ENCODE data around the gene NR0B2. TPM values are rescaled to one million over a fixed set of nuclear protein-coding genes. Genes with fewer than 3 reads are reported as not detected.

NR0B2 gene
- total and polyA plus RNA-seq, 3 donors from 2014 or later, result 0.93 to 2.0 (median 1.2) TPM

- Histone ChIP-seq H3K27ac (no peak within 1 kb of the TSS), H3K4me1 (peaks cover 5% of the 10 kb centered on the region), H3K4me3 (no peak within 1 kb of the TSS), H3K36me3 (ENCODE audit: low read depth, missing control alignments) (no peaks in the 10 kb centered on the region), H3K9me3 (no peaks in the 10 kb centered on the region), H3K27me3 (no peaks in the 10 kb centered on the region)
- intact Hi-C loops (cut with DNase I; ENCODE audit: low total_unique reads), result no loop called here
- WGBS, 2 donors, result 81 to 87% methylated on average over 29 to 31 of the region's 37 CpGs
- TF ChIP-seq POLR2A (IDR thresholded peaks at IDR 0.05) (no peak), CTCF (IDR thresholded peaks at IDR 0.05) (no peak)
- DNase-seq, result no peak
Observed at GRCh38 chr1:26862781-26863684, 50.7 kb downstream of the NR0B2 start, which contains the start of gene SFN. TSS of gene SFN (plus strand) at chr1:26863149. CDS start at chr1:26863213, 64 bp downstream.

GRCh38 chr1:26861889-26862378 is 51.8 kb downstream of the NR0B2 start:
- Histone ChIP-seq H3K4me3 (no peak overlapping the region), H3K4me1 (peaks cover 5% of the 10 kb centered on the region), H3K27ac (no peak overlapping the region), H3K9me3 (no peaks in the 10 kb centered on the region), H3K27me3 (no peaks in the 10 kb centered on the region), H3K36me3 (ENCODE audit: low read depth, missing control alignments) (no peaks in the 10 kb centered on the region)
- TF ChIP-seq CTCF (IDR thresholded peaks at IDR 0.05) (no peak), POLR2A (IDR thresholded peaks at IDR 0.05) (no peak)
- WGBS, 2 donors, result 92 to 94% methylated on average over 7 of the region's 7 CpGs
- DNase-seq, result no peak
- intact Hi-C loops (cut with DNase I; ENCODE audit: low total_unique reads), result no loop called here

Other genes starting within 250 kb of the NR0B2 start
- 100 to 1,000 TPM; 106 to 119 TPM for gene ARID1A, start 218.0 kb downstream of the NR0B2 start, total RNA-seq
- gene ARID1A, start 218.0 kb downstream of the NR0B2 start, polyA plus RNA-seq (ENCODE audit: insufficient read depth, low read depth, low replicate concordance), result 53.7 TPM
- 10 to 100 TPM; 47.6 to 52.5 TPM for gene PIGV, start 126.0 kb downstream of the NR0B2 start, total RNA-seq
- gene PIGV, start 126.0 kb downstream of the NR0B2 start, polyA plus RNA-seq (ENCODE audit: insufficient read depth, low read depth, low replicate concordance), result 101 TPM
- 10 to 100 TPM; 20.6 to 30.7 TPM for gene ZDHHC18, start 87.3 kb downstream of the NR0B2 start, total RNA-seq
- gene ZDHHC18, start 87.3 kb downstream of the NR0B2 start, polyA plus RNA-seq (ENCODE audit: insufficient read depth, low read depth, low replicate concordance), result 17.9 TPM
- under 1 TPM in 1 of 2 donors, not detected in 1; 0.31 TPM for gene SFN, start 50.8 kb downstream of the NR0B2 start, total RNA-seq
- gene SFN, start 50.8 kb downstream of the NR0B2 start, polyA plus RNA-seq (ENCODE audit: insufficient read depth, low read depth, low replicate concordance), result 0.41 TPM
- 10 to 100 TPM; 19.8 to 22.2 TPM for gene GPN2, start 23.7 kb downstream of the NR0B2 start, total RNA-seq
- gene GPN2, start 23.7 kb downstream of the NR0B2 start, polyA plus RNA-seq (ENCODE audit: insufficient read depth, low read depth, low replicate concordance), result 22.2 TPM
- 10 to 100 TPM; 16.5 to 18.9 TPM for gene GPATCH3, start 13.5 kb downstream of the NR0B2 start, total RNA-seq
- gene GPATCH3, start 13.5 kb downstream of the NR0B2 start, polyA plus RNA-seq (ENCODE audit: insufficient read depth, low read depth, low replicate concordance), result 17.7 TPM
- gene NUDC, start 7.8 kb upstream of the NR0B2 start, total RNA-seq, result 10 to 100 TPM; 78.9 to 95.0 TPM
- gene NUDC, start 7.8 kb upstream of the NR0B2 start, polyA plus RNA-seq (ENCODE audit: insufficient read depth, low read depth, low replicate concordance), result 153 TPM
- 1 to 10 TPM; 3.8 to 4.8 TPM for gene KDF1, start 46.5 kb upstream of the NR0B2 start, total RNA-seq
- 4.0 TPM for gene KDF1, start 46.5 kb upstream of the NR0B2 start, polyA plus RNA-seq (ENCODE audit: insufficient read depth, low read depth, low replicate concordance)
- gene TRNP1, start 79.7 kb upstream of the NR0B2 start, total RNA-seq, result 1 to 10 TPM; 5.7 to 7.7 TPM
- 4.3 TPM for gene TRNP1, start 79.7 kb upstream of the NR0B2 start, polyA plus RNA-seq (ENCODE audit: insufficient read depth, low read depth, low replicate concordance)
- gene TENT5B, start 98.9 kb upstream of the NR0B2 start, total RNA-seq, result 10 to 100 TPM; 10.5 to 10.7 TPM
- gene TENT5B, start 98.9 kb upstream of the NR0B2 start, polyA plus RNA-seq (ENCODE audit: insufficient read depth, low read depth, low replicate concordance), result 10.7 TPM
- gene SLC9A1, start 241.2 kb upstream of the NR0B2 start, total RNA-seq, result 10 to 100 TPM; 16.8 to 26.4 TPM
- 33.5 TPM for gene SLC9A1, start 241.2 kb upstream of the NR0B2 start, polyA plus RNA-seq (ENCODE audit: insufficient read depth, low read depth, low replicate concordance)

Data from testis (tissue), 3 donors.